Activated CD4-positive, alpha-beta T cell treated with anti-CD3 and anti-CD28 coated beads for 36 hours (primary cell): ENCODE data around the gene ERG28. TPM values are rescaled to one million over a fixed set of nuclear protein-coding genes. Genes with fewer than 3 reads are reported as not detected.
"Not testable (repeated sequence)": the region's sequence is repeated elsewhere in the genome, so short reads cannot be mapped to it uniquely, and the experiment has no call there.

Experiments used
- ATAC-seq: fragments of 200-7000 bp; cut with Tn5 transposase; one replicate; pipeline ENCODE4 v1.10.0; 2021; ENCODE audit warnings: mild to moderate bottlenecking, moderate library complexity
- CTCF ChIA-PET: fragments of 350-600 bp; sonication (Branson Sonifier 250); formaldehyde crosslinking; loops from one replicate; lab custom pipeline; 2021; ENCODE audit warnings: antibody characterized with exemption; lab: Charles Lee
- POLR2A ChIA-PET: fragments of 350-600 bp; sonication (Branson Sonifier 250); formaldehyde crosslinking; loops from one replicate; lab custom pipeline; 2021; ENCODE audit warnings: antibody characterized with exemption, inconsistent platforms; lab: Charles Lee
- DNase-seq: peaks from one replicate; pipeline ENCODE4 v3.0.0-alpha.2; 2020
- H3K27ac Mint-ChIP-seq: one replicate; pipeline ENCODE4 v1.8.0; 2021; ENCODE audit warnings: mixed read lengths
- H3K27me3 Mint-ChIP-seq: one replicate; pipeline ENCODE4 v1.8.0; 2021; ENCODE audit warnings: mixed read lengths
- H3K36me3 Mint-ChIP-seq: one replicate; pipeline ENCODE4 v1.8.0; 2021; ENCODE audit warnings: low read depth, mixed read lengths
- H3K4me1 Mint-ChIP-seq: one replicate; pipeline ENCODE4 v1.8.0; 2021; ENCODE audit warnings: mixed read lengths
- H3K4me3 Mint-ChIP-seq: one replicate; pipeline ENCODE4 v1.8.0; 2021; ENCODE audit warnings: mild to moderate bottlenecking, moderate library complexity, mixed read lengths
- H3K9me3 Mint-ChIP-seq: one replicate; pipeline ENCODE4 v1.8.0; 2021; ENCODE audit warnings: low read depth, mixed read lengths
- intact Hi-C, 2 experiments: fragments of 100-400 bp; cut with DNase I in 1 of 2; cut with micrococcal nuclease in 1 of 2; formaldehyde crosslinking; loops; one replicate each; pipeline versions ENCODE4 v1.14.2 to v1.15.1; 2022 to 2024; cut with DNase I, micrococcal nuclease
- total RNA-seq, 2 experiments: library from RNA; stranded (reverse); gene quantifications; one replicate each; pipeline ENCODE4 v1.2.3, GENCODE V29; 2021

Gene ERG28
- total RNA-seq, 2 experiments from 2014 or later, result 19.1 to 23.7 TPM

DNA sequence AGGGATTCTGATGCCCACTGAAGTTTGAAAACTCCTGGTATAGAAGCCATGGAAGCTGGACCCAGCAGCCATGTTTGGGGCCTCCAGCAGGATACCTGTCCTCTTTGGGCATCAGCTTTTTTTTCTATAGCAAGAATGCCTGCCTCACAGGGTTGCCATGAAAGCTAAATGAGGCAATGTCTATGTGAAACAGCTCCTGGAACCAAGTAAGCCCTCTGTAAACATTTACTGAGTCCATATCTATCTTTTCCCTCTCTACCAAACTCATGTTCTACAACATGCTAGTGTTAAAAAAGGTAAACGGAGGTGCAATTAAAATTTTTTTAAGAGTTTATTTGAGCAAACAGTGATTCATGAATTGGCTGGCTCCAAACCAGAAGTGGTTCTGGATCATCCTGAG, 53.6 kb downstream of the ERG28 start:
- peaks cover 2% of the 10 kb centered on the region for H3K36me3 Mint-ChIP-seq
- POLR2A ChIA-PET, result no interaction called here
- peaks cover 2% of the 10 kb centered on the region for H3K4me1 Mint-ChIP-seq
- intact Hi-C loops, result no loop called here
- CTCF ChIA-PET, result interaction anchor here (0.7 kb wide), 1 partner anchor 46 kb away, joined by 3 read pairs; no protein-coding TSS in a partner anchor
- H3K4me3 Mint-ChIP-seq, result no peak overlapping the region
- no peak for ATAC-seq
- H3K27me3 Mint-ChIP-seq, result no peaks in the 10 kb centered on the region
- no peak overlapping the region for H3K27ac Mint-ChIP-seq
- no peak for DNase-seq
- peaks cover 5% of the 10 kb centered on the region for H3K9me3 Mint-ChIP-seq

DNA sequence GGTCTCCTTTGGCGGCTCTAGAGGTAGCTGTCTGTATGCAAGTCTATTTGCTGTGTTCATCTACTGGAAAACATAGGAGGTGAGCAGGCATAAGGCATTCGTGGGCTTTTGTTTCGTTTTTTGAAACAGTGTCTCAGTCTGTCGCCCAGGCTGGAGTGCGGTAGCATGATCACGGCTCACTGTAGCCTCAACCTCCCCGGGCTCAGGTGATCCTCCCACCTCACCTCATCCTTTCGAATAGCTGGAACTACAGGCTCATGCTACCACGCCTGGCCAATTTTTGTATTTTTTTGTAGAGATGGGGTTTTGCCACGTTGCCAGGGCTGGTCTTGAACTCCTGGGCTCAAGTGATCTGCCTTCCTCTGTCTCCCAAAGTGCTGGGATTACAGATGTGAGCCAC, 54.8 kb downstream of the ERG28 start:
- intact Hi-C loops, result no loop called here
- Mint-ChIP-seq H3K4me3 (no peak overlapping the region), H3K27ac (no peak overlapping the region), H3K36me3 (peaks cover 2% of the 10 kb centered on the region), H3K9me3 (peaks cover 5% of the 10 kb centered on the region), H3K4me1 (peaks cover 2% of the 10 kb centered on the region), H3K27me3 (no peaks in the 10 kb centered on the region)
- no peak for ATAC-seq
- CTCF ChIA-PET, result no interaction called here
- POLR2A ChIA-PET, result no interaction called here
- DNase-seq, result no peak

DNA sequence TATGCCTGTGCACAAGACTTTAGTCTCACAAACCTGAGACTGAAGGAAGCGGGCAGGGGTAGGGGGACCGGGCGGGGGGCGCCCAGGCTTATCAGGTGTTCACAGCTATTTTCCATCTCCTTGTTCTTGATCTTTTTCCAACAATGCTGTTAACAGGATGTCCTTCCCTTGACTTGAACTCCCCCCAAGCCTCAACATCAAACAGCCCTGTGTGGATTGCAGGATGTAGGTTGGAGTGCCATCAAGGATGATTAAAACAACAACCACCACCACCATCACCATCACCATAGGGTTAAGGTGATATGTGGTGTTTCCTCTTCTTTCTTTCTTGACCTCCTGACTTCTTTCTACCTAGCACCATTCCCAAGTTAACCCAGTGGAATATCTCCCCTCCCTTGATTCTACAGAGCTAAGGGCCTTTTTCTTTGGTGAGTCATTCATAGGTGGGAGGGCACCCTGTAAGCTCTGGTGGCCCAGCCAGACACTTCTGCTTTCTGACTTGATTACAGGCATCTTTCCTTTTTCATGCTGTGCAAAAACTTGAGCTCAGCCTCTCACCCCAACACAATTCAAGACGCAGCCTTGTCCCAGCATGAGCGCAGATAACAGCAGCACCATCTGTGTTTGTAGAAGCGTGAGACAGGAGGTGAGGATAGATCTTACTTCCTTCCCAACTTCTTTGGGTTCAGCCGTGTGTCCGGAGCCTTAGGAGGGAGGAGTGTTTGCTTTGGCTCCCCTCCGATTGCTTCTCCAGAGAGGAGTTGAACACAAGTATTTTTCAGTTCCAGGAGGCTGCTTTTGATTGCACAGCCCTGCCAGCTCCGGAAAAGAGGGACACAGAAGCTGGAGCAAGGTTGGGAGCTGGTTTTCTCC, 55.5 kb downstream of the ERG28 start:
- Mint-ChIP-seq H3K36me3 (peaks cover 2% of the 10 kb centered on the region), H3K9me3 (peaks cover 5% of the 10 kb centered on the region), H3K27me3 (no peaks in the 10 kb centered on the region), H3K4me3 (no peak overlapping the region), H3K27ac (no peak overlapping the region), H3K4me1 (peaks cover 2% of the 10 kb centered on the region)
- POLR2A ChIA-PET, result interaction anchor here (0.6 kb wide), 1 partner anchor 277 kb away, joined by 4 read pairs; no protein-coding TSS in a partner anchor
- no peak for DNase-seq
- intact Hi-C loops, result no loop called here
- CTCF ChIA-PET, result no interaction called here
- ATAC-seq, result no peak

GRCh38 chr14:75602503-75602902, 58.2 kb downstream of the ERG28 start:
- H3K9me3 Mint-ChIP-seq, result peaks cover 3% of the 10 kb centered on the region
- DNase-seq (no peak), ATAC-seq (no peak)
- H3K36me3 Mint-ChIP-seq, result peaks cover under 1% of the 10 kb centered on the region
- H3K4me1 Mint-ChIP-seq, result peaks cover 2% of the 10 kb centered on the region
- no peaks in the 10 kb centered on the region for H3K27me3 Mint-ChIP-seq
- ChIA-PET CTCF (interaction anchor here (0.6 kb wide), 1 partner anchor 363 kb away, joined by 3 read pairs; no protein-coding TSS in a partner anchor), POLR2A (no interaction called here)
- intact Hi-C loops, result no loop called here
- no peak overlapping the region for H3K4me3 Mint-ChIP-seq
- no peak overlapping the region for H3K27ac Mint-ChIP-seq

- H3K4me3 Mint-ChIP-seq, DNase-seq, H3K36me3 Mint-ChIP-seq, H3K27ac Mint-ChIP-seq, ATAC-seq, H3K27me3 Mint-ChIP-seq, intact Hi-C loops, H3K9me3 Mint-ChIP-seq, H3K4me1 Mint-ChIP-seq: not testable (repeated sequence)
- CTCF ChIA-PET, result interaction anchor here (0.9 to 1.1 kb wide), 2 partner anchors 23 kb away, joined by 3 read pairs; no protein-coding TSS in a partner anchor
- POLR2A ChIA-PET, result interaction anchor here (0.7 kb wide), 1 partner anchor 475 kb away, joined by 4 read pairs; no protein-coding TSS in a partner anchor
Observed at GRCh38 chr14:75601061-75601460, 59.6 kb downstream of the ERG28 start.

DNA sequence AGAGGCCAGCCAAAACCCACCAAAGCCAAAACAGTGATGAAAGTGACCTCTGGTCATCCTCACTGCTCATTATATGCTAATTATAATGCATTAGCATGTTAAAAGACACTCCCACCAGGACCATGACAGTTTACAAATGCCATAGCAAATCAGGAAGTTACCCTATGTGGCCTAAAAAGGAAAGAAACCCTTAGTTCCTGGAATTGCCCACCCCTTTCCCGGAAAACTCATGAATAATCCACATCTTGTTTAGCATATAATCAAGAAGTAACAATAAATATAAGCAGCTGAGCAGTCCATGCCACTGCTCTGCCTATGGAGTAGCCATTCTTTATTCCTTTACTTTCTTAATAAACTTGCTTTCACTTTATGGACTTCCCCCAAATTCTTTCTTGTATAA, 60.6 kb downstream of the ERG28 start:
- H3K36me3 Mint-ChIP-seq, POLR2A ChIA-PET, H3K9me3 Mint-ChIP-seq, H3K4me1 Mint-ChIP-seq, ATAC-seq, H3K27me3 Mint-ChIP-seq, H3K27ac Mint-ChIP-seq, CTCF ChIA-PET, intact Hi-C loops, DNase-seq, H3K4me3 Mint-ChIP-seq: not testable (repeated sequence)

Other genes with a start within 250 kb of the ERG28 start
- gene JDP2, start 232.9 kb downstream of the ERG28 start, total RNA-seq, result 1 to 10 TPM; 2.4 to 2.6 TPM
- 100 to 1,000 TPM; 165 to 187 TPM for gene BATF, start 138.4 kb downstream of the ERG28 start, total RNA-seq
- gene FLVCR2, start 82.3 kb downstream of the ERG28 start, total RNA-seq, result 1 to 10 TPM; 2.2 to 3.2 TPM
- gene TTLL5, start 370 bp upstream of the ERG28 start, total RNA-seq, result 10 to 100 TPM; 27.3 to 38.6 TPM